Right cardiac atrium (tissue), 5 donors: Measurements from ENCODE around the gene PRKAB1. TPM values are rescaled to one million over a fixed set of nuclear protein-coding genes. Genes with fewer than 3 reads are reported as not detected.
"Not testable (repeated sequence)": the region's sequence is repeated elsewhere in the genome, so short reads cannot be mapped to it uniquely, and the experiment has no call there.

ENCODE experiments used
- ATAC-seq, 2 donors: fragments of 200-7000 bp; cut with Tn5 transposase; one replicate each; pipeline versions ENCODE4 v1.8.0 to v1.9.1; 2020; ENCODE audit warnings: moderate library complexity in 2 of 2, mild to moderate bottlenecking in 1 of 2
- DNase-seq, 3 donors: peaks; one replicate each; pipeline ENCODE4 v3.0.0-alpha.2; 2020
- H3K27ac ChIP-seq: one replicate; pipeline ENCODE4 v1.5.1; 2013; ENCODE audit warnings: mild to moderate bottlenecking, low read length, control low read depth, moderate library complexity
- H3K27me3 ChIP-seq: one replicate; pipeline ENCODE4 v1.6.1; 2013; ENCODE audit not compliant: control insufficient read depth, insufficient read depth
- H3K4me1 ChIP-seq: one replicate; pipeline ENCODE4 v1.6.1; 2013; ENCODE audit warnings: low read length; ENCODE audit not compliant: control insufficient read depth, insufficient read depth
- H3K4me3 ChIP-seq: one replicate; pipeline ENCODE4 v1.5.1; 2013; ENCODE audit warnings: low read length, control low read depth
- H3K9me3 ChIP-seq: one replicate; pipeline ENCODE4 v1.6.1; 2013; ENCODE audit warnings: low read length; ENCODE audit not compliant: control insufficient read depth
- WGBS: extraction: QIAGEN DNeasy Blood & Tissue Kit; methylation state at CpG from one replicate; pipeline ENCODE4 v1.1.7; 2013; 5-methylcytosine and 5-hydroxymethylcytosine counted together
- intact Hi-C, 4 donors: fragments of 100-400 bp; cut with DNase I; formaldehyde crosslinking; loops; one replicate each; pipeline versions ENCODE4 v1.11.0 to v1.14.0; 2022 to 2023
- polyA plus RNA-seq: library from polyadenylated mRNA; stranded (reverse); fragments of 200-250 nt; gene quantifications from one replicate; pipeline ENCODE4 v1.2.3, GENCODE V29; 2013
- total RNA-seq, 4 donors: library from RNA; stranded (reverse); fragmentation: NEBNext Ultra II Directional; extraction: Animal tissue kit (Norgen Biotek cat#: 25700); gene quantifications; one replicate each; pipeline ENCODE4 v1.2.1, GENCODE V29; 2021
- donor health status: healthy with polysubstance abuse.
- donor health status: DM: no; HTN: yes; CAD: no.
- donor health status: DM: no; HTN: no; CAD: no.
- donor health status: DM: no; HTN: yes; CAD: no; lungs with severe emphysema.
- donor health status: DM: yes; HTN: yes; CAD: no.

Gene PRKAB1
- total and polyA plus RNA-seq, 5 donors = 9.8 to 16.3 (median 13.0) TPM

DNA sequence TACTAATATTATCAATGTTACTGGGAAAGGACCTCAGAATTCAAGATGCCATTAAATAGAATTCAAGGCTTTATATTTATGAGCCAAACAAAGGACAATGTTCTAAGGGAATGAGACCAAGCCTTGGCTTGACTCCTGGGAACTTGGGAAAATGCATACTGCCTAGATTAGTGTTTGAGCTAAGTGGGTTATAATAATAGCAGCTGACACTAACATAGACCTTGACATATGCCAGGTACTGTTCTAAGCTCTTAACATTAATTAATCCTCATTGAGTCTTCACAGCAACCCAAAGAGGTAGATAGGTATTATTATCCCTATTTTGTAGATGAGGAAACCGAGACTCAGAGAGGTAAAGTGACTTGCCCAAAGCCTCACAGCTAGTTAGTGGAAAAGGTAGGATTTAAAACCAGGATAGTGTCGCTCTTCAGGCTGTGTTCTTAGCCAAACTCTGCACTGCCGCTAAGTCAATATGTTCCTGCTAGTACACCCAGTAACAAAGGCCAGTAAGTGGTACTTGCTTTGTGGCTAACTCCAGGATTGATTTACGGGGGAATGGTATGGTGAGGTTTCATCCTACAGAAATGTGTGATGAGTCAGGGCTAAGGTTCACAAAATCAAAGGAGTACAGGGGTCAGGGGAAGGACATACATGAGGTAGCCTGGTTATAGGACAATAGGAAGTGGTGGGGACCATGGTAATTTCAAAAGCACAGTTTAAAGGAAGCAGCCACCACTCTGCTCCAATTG is 35.8 kb upstream of the PRKAB1 start:
- no peaks in the 10 kb centered on the region for H3K4me1 ChIP-seq
- H3K4me3 ChIP-seq = no peak overlapping the region
- no peak overlapping the region for H3K27ac ChIP-seq
- ATAC-seq = no peak
- no peaks in the 10 kb centered on the region for H3K27me3 ChIP-seq
- DNase-seq = no peak
- intact Hi-C loops = no loop called here
- no peaks in the 10 kb centered on the region for H3K9me3 ChIP-seq
- 88% methylated on average over 4 of the region's 4 CpGs for WGBS

DNA sequence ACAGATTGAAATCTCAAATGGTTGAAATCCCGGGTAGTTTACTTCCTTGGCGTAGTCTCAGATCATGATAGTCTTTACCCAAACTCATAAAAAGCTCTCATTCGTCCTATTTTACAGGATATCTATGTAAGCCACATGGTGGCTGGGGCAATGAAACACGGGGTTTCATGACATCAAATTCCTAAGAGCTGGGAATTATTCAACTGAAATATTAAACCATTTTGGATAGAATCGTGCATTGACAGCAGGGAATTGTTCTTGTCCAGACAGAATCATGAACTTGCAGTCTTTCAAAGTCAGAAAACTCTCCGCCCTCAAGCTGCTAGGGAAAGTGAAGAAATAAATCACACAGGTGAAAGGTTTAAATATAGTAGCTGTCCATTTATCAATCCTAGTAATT is 33.2 kb upstream of the PRKAB1 start:
- no peak for ATAC-seq
- intact Hi-C loops = no loop called here
- no peak overlapping the region for H3K4me3 ChIP-seq
- H3K27me3 ChIP-seq = no peaks in the 10 kb centered on the region
- H3K27ac ChIP-seq = no peak overlapping the region
- DNase-seq = no peak
- H3K9me3 ChIP-seq = no peaks in the 10 kb centered on the region
- no peaks in the 10 kb centered on the region for H3K4me1 ChIP-seq
- WGBS = 55% methylated on average over 6 of the region's 6 CpGs

DNA sequence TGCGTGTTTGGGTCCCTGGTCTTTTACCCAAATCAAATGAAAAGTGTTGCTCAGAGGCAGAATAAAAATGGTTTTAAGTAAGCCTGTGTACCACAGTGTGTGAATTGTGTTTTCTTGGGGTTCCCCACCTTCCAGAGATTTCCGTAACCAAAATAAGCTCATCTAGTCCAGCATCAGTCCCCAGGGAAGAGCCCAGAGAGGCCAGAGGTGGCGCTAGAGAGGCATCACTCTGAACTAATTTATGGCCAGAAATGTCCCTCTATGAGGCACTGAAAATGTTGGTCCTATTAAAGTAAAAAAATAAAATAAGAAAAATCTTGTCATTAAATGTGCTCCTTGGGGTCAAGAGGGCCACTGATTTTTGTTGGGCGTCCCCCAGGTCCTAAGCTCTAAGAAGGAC is 24.9 kb upstream of the PRKAB1 start:
- intact Hi-C loops = no loop called here
- no peak for DNase-seq
- no peaks in the 10 kb centered on the region for H3K4me1 ChIP-seq
- H3K9me3 ChIP-seq = no peaks in the 10 kb centered on the region
- no peak overlapping the region for H3K27ac ChIP-seq
- ATAC-seq = no peak
- WGBS = 64% methylated on average over 4 of the region's 4 CpGs
- H3K27me3 ChIP-seq = no peaks in the 10 kb centered on the region
- H3K4me3 ChIP-seq = no peak overlapping the region

DNA sequence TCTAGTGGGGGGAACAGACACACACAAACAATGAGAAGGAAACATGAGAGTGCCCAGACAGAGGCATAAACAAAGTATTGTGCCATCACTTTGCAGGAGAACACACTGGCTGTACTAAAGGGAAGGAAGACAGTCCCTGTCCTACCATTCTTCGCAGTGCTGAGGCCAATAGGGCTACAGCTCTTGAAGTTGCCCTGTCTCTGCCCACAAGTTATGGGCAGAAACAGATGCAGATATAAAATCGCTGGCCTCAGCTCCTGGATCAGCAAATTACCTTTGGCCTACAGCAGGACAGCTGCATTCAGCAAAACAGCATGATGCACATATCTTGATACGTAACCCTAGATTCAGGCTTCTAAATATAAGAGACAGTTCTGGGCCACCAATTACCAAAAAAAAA is 23.0 kb upstream of the PRKAB1 start:
- DNase-seq (no peak), ATAC-seq (no peak)
- Histone ChIP-seq H3K9me3 (no peaks in the 10 kb centered on the region), H3K4me1 (no peaks in the 10 kb centered on the region), H3K4me3 (no peak overlapping the region), H3K27ac (no peak overlapping the region), H3K27me3 (no peaks in the 10 kb centered on the region)
- intact Hi-C loops = no loop called here
- 86% methylated on average over 3 of the region's 3 CpGs for WGBS

DNA sequence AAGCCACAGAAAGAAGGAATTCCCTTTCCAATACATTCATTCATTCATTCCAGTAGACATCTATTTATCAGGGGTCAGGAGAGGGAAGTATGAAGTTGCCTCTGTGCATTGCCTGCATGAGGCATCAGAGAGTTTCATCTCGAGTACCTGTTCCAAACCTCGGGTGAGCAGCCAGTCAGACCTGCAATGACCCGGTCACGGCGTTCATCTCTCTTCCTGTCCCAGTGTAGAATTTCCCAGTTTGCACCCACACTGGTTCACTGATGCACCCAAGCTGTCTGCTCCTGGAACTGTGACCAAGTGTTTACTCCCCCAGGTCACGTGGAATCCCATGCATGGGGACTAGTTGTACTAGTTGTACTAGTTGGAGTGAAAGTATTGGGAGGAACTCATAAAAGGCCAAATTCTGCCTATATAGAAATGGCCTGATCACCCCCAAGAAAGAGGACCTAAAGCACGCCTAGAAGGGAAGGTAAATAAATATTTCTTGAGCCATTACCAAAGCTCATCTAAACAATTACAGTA is 22.3 kb upstream of the PRKAB1 start:
- 89% methylated on average over 7 of the region's 7 CpGs for WGBS
- Histone ChIP-seq H3K9me3 (no peaks in the 10 kb centered on the region), H3K27ac (no peak overlapping the region), H3K27me3 (no peaks in the 10 kb centered on the region), H3K4me1 (no peaks in the 10 kb centered on the region), H3K4me3 (no peak overlapping the region)
- no peak for ATAC-seq
- intact Hi-C loops = no loop called here
- no peak for DNase-seq

DNA sequence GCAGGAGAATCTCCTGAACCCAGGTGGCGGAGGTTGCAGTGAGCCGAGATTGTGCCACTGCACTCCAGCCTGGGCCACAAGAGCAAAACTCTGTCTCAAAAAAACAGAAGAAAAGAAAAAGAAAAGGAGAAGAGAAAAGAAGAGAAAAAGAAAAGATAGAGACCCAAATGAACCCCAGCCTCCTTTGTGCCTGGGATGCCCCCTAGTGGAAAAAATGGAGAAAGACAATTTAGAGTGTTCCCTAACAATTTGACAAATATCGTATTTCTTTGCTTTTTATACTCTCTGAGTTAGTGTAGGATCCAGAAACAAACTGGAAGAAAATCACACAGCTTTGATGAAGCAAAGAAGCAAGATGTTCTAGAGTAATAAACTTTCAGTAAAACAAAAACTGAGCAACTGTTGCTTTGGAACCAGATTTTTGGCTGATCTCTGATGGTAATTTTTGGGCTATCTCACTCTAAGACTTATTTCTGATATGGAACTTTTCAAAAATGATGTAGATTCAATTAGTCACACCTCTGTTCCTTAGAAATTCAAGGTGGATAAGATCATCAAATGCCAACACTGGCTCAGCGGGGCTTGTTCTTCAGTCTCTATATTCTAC is 18.6 kb upstream of the PRKAB1 start:
- no peaks in the 10 kb centered on the region for H3K27me3 ChIP-seq
- H3K27ac ChIP-seq = no peak overlapping the region
- H3K4me1 ChIP-seq = no peaks in the 10 kb centered on the region
- DNase-seq (no peak), ATAC-seq (no peak)
- H3K9me3 ChIP-seq = no peaks in the 10 kb centered on the region
- intact Hi-C loops = no loop called here
- no peak overlapping the region for H3K4me3 ChIP-seq
- WGBS = 65% methylated on average over 4 of the region's 4 CpGs

DNA sequence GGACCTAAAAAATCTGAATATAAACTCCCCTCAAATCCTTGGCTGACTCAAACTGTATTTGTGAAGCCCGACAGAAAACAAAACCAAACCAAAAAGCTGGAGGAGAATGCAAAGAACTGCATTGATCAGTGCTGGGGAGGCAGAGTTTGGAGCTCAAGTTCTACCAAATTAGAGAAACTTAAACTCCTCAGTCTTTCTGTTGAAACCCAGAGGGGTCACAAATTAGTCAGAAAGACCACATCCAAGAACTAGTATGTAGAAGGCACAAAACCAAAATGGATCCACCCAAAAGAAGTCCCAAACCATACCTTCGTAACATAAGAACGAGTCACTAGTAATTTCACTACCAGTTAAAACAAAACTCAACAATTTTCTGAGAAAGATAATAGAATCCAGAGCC is 15.3 kb upstream of the PRKAB1 start:
- intact Hi-C loops = no loop called here
- no peak for DNase-seq
- no peaks in the 10 kb centered on the region for H3K9me3 ChIP-seq
- no peak overlapping the region for H3K4me3 ChIP-seq
- no peak overlapping the region for H3K27ac ChIP-seq
- WGBS = 78% methylated on average over 3 of the region's 3 CpGs
- H3K4me1 ChIP-seq = no peaks in the 10 kb centered on the region
- no peaks in the 10 kb centered on the region for H3K27me3 ChIP-seq
- no peak for ATAC-seq

DNA sequence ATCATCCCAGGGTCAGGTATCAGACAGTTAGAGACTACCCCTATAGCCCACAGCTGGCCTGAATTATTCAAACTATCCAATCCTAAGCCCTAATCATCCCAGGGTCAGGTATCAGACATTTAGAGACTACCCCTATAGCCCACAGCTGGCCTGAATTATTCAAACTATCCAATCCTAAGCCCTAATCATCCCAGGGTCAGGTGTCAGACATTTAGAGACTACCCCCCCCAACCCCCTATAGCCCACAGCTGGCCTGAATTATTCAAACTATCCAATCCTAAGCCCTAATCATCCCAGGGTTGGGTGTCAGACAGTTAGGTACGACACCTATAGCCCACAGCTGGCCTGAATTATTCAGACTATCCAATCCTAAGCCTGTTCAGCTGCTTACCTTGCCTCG is 10.9 kb upstream of the PRKAB1 start:
- H3K27me3 ChIP-seq, H3K4me3 ChIP-seq, H3K4me1 ChIP-seq, intact Hi-C loops, H3K9me3 ChIP-seq, ATAC-seq, DNase-seq, H3K27ac ChIP-seq: not testable (repeated sequence)
- 81% methylated on average over 2 of the region's 2 CpGs for WGBS

DNA sequence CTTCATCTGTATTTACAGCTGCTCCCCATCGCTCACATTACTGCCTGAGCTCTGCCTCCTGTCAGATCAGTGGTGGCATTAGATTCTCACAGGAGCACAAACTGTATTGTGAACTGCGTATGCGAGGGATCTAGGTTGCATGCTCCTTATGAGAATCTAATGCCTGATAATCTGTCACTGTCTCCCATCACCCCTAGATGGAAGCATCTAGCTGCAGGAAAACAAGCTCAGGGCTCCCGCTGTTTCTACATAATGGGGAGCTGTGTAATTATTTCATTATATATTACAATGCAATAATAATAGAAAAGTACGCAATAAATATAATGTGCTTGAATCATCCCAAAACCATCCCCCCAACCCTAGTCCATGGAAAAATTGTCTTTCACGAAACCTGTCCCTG is 9.8 kb upstream of the PRKAB1 start:
- ATAC-seq, intact Hi-C loops, H3K9me3 ChIP-seq, H3K4me3 ChIP-seq, DNase-seq, H3K4me1 ChIP-seq, H3K27me3 ChIP-seq, H3K27ac ChIP-seq: not testable (repeated sequence)
- WGBS = 84% methylated on average over 6 of the region's 6 CpGs

DNA sequence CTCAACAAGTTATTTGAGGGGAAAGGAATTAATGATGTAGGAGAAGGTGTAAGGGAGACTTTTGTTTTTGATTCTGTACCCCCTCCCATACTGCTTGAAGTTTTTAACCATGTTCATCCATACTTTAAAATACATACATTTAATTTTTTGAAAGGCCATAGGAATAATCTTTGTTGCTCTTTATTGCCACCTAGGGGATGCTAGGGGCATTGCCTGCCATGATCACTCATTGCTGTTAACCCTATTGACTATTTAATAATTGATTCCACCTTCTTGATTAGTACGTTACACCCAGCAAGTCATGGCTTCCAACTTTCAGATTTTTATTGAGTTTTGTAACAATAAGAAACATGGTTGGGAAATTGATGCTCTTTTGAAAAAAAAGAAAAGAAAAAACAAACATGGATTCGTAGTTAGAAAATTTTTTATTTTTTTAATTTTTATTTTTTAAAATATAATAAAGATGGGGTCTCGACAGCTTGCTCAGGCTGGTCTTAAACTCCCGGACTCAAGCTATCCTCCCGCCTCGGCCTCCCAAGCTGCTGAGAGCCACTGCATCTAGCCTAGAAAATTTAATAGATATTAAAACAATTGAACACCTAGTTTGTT is 8.5 kb upstream of the PRKAB1 start:
- no peak overlapping the region for H3K4me3 ChIP-seq
- intact Hi-C loops = no loop called here
- DNase-seq (no peak), ATAC-seq (no peak)
- H3K9me3 ChIP-seq = no peaks in the 10 kb centered on the region
- H3K27ac ChIP-seq = no peak overlapping the region
- no peaks in the 10 kb centered on the region for H3K27me3 ChIP-seq
- H3K4me1 ChIP-seq = no peaks in the 10 kb centered on the region
- 38% methylated on average over 6 of the region's 6 CpGs for WGBS

DNA sequence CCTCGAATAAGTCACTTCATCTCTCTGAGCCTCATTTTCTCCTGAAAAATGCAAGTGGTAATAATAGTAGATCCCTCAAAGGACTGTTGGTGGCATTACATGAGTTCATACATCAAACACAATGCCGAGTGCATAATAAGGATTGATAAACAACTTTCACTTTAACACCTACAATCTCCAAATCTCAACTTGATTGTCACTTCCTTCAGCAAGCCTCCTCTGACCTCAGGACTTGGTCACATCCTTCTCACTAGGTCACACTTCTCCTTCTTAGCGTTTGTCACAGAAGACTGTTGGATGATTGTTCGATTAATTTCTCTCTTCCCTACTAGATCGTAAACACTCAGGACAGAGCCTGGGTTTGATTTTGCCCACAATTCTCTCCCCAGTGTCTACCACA is 7.9 kb upstream of the PRKAB1 start:
- H3K27ac ChIP-seq = no peak overlapping the region
- H3K4me1 ChIP-seq = no peaks in the 10 kb centered on the region
- H3K27me3 ChIP-seq = no peaks in the 10 kb centered on the region
- ATAC-seq (no peak), DNase-seq (no peak)
- no peak overlapping the region for H3K4me3 ChIP-seq
- 68% methylated on average over 5 of the region's 5 CpGs for WGBS
- intact Hi-C loops = no loop called here
- H3K9me3 ChIP-seq = no peaks in the 10 kb centered on the region
